GM19463 (cell line): ENCODE data around the gene OGFR.

Experiments
- ATAC-seq: cut with Tn5 transposase; IDR thresholded peaks from one replicate; pipeline ENCODE4 v1.9.1; 2021; ENCODE audit warnings: mild to moderate bottlenecking, moderate library complexity; ENCODE audit not compliant: unreplicated experiment

OGFR gene

GRCh38 chr20:62824476-62825332, 20.1 kb downstream of the OGFR start:
- ATAC-seq: peak; percentile 46

GRCh38 chr20:62825333-62825985, 20.8 kb downstream of the OGFR start:
- no peak for ATAC-seq

GRCh38 chr20:62825986-62826645, 21.5 kb downstream of the OGFR start:
- ATAC-seq: no peak

- ATAC-seq: no peak
Measured at GRCh38 chr20:62826646-62827310, 22.1 kb downstream of the OGFR start.

GRCh38 chr20:62827311-62828038, 22.8 kb downstream of the OGFR start:
- ATAC-seq: no peak

GRCh38 chr20:62828051-62828450, 23.4 kb downstream of the OGFR start:
- ATAC-seq: no peak

- no peak for ATAC-seq
Measured at GRCh38 chr20:62828511-62829230, 24.0 kb downstream of the OGFR start.

- ATAC-seq: no peak
Measured at GRCh38 chr20:62829231-62830230, 24.9 kb downstream of the OGFR start.

GRCh38 chr20:62830251-62830650, 25.6 kb downstream of the OGFR start:
- ATAC-seq: no peak

GRCh38 chr20:62830821-62831220, 26.2 kb downstream of the OGFR start:
- no peak for ATAC-seq

GRCh38 chr20:62831361-62831788, 26.7 kb downstream of the OGFR start:
- no peak for ATAC-seq

GRCh38 chr20:62831854-62832211, 27.2 kb downstream of the OGFR start:
- no peak for ATAC-seq

GRCh38 chr20:62832212-62832922, 27.7 kb downstream of the OGFR start:
- ATAC-seq: peak; percentile 77

- ATAC-seq: peak; percentile 42
Measured at GRCh38 chr20:62832951-62833391, 28.3 kb downstream of the OGFR start.

- ATAC-seq: no peak
Measured at GRCh38 chr20:62834967-62835730, 30.5 kb downstream of the OGFR start.

GRCh38 chr20:62835931-62836861, 31.6 kb downstream of the OGFR start:
- no peak for ATAC-seq
